GM19351 (cell line): ENCODE measurements around the gene GATA2.

ENCODE experiments used
- ATAC-seq: cut with Tn5 transposase; IDR thresholded peaks from one replicate; pipeline ENCODE4 v1.9.1; 2021; ENCODE audit warnings: mild to moderate bottlenecking, moderate library complexity; ENCODE audit not compliant: unreplicated experiment

GATA2 gene

DNA sequence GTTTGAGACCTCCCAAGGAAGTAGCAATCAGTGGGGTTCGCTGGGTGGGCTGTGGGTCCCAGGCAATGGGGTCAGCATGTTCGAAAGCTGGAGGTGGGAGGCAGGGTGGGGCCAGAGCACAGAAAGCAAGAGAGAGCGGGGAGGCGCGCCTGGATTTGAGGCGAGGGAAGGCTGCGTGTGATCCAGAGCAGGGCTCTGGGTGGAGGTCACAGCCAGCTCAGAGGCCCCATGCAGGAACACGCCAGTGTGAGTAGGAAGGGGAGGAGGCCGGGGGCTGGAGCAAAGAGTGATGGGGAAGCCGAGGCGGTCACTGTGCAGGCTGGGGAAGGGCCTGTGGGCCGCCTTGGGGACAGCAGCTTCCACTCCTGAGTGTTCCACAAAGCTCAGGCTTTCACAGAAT, 35.1 kb downstream of the GATA2 start:
- ATAC-seq = no peak

DNA sequence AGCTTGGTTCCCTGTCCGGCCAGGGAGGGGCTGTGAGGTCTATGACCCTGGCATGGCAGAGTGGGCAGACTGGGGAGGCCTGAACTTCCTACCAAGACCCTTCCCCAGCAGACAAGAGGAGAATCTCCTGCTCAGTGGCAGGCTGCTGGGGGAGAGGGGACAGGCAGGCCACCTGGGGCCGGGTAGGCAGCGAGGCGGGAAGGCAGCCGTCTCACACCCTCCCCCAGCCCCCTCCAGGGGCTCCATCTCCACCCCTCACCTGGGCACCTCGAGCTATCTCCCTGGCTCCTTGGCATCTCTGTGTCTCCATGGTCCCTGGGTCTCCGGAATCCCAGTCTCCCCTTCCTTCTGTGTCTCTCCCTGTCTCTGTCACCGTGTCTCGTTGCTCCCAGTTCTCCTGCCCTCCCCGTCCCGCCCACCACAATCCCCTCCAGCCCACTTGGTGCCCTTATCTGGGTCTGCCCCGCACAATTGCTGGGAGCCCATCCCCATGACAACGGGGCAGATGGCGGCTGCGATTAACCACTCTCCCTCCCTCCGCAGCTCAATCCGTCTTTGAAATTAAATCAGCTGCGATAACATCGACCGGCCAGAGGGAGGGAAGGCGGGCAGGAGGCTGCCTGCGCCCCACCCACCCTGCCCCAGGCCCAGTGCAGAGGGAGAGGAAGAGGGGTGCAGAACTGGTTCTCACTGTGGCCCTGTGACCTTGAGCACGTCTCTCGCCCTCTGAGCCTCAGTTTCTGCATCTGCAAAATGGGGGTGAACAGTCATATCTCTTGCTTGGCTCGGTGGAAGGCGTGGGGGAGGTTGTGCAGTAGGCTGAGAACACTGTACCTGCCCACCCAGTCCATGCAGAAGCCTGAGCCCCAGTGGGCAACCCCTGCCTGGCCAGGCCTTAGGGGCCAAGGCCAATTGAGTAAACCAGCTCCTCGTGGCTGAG, 36.0 kb downstream of the GATA2 start:
- no peak for ATAC-seq

DNA sequence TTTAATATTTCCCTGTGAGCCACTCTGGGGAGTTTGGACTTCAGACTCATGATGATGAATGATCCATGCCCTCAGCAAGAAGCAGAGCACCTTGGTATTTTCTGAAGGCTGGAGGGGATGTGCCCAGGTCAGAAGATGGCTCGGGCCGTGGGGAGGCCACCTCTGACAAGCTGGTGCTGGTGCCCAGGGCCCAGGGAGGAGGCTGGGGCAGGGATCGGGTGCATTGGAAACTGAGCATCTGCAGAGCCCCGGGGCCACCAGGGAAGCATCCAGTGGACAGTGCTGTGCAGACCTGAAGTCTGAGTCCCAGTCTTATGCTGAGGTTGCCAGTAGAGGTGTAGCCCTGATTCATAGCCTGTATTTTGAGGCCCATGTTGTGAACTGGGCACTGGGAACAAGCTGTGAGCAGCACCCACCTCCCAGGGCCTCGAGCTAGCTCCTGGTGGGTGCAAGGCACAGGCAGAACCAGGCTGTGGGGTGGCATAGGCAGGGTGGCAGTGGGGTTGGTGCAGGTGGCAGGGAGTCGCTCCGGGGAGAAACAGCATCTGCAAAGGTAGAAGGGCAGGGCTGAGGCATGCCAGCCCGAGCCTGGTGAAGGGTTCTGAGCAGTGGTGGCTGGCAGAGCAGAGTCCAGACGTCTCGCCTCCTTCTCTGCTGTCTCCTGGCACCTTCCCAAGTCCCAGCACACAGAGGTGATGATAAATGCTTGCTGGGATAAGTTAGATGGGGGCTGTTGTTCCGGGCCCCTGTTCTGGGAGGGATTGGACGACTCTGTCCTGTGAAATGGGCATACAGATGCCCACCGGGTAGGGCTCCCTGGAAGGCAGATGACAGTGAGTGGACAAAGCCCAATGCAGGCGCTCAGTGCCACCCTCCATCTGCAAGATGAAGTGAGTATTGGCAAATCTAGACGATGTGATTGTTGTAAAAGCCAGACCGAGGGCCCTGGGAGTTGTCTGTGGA, 36.9 kb downstream of the GATA2 start:
- no peak for ATAC-seq

DNA sequence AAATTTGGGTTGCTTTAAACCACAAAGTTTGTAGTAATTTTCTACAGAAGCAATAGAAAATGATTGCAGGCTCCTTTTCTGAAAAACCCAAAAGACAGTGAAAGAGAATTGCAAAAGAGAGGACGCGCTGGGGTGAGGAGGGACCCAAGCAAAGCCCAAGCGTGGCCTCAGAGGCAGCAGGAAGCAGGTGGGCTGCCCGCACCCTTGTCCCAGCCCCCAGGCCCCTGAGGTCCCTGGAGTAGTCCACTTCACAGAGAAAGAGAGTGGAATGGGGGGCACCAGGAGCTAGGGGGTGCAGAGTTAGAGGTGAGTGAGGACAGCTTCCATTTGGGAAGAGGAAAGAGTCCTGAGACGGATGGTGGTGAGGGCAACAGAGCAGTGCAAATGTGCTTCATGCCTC, 37.9 kb downstream of the GATA2 start:
- no peak for ATAC-seq

DNA sequence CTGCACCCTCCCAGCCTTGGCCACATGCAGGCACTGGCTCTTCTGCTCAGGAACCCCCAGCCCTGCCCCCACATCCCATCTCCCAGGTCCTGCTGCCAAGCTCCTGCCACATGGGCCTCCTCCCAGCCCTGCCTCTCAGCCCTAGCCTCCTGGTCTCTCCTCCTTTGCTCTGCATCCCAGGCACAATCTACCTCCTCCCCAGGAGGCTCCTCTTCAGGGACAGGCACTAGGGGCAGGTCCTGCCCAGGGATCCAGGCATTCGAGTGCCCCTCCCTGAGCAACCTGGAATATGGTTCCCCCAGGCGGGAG, 38.7 kb downstream of the GATA2 start:
- no peak for ATAC-seq

DNA sequence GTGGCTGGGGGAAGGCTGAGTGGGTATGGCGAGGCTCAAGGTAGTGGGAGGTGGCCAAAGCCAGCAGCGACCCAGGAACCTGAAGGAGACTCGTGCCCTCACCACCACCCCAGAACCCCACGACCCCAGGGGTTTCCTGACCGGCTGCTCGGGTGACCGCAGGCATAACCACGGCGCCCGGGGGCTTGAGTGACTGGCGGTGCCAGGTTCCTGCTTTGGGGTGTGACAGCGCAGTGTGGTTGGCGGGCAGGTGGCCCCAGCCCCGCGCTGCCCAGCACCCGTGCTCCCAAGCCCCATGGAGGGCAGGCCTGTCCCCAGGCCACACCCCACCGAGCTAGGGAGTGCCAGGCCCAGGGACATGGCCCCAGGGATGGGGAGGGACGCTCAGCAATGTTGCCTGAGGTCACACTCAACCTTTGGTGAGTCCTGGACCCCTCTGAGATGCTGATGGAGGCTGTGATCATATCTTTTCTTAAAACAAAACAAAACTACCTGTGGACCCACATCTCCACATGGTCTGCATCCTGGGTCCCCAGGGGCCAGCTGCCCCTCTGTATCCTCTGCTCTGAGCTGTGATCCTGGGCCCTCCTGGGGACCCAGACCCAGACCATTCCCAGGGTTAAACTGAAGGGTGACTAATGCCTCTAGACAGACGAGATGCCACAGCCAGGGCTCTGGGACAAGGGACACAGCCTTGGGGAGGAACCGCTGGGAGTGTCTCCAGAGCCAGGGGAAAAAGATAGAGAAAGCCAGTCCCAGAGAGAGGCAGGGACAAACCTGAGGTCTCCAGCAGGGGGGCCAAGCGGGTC, 39.3 kb downstream of the GATA2 start:
- no peak for ATAC-seq

DNA sequence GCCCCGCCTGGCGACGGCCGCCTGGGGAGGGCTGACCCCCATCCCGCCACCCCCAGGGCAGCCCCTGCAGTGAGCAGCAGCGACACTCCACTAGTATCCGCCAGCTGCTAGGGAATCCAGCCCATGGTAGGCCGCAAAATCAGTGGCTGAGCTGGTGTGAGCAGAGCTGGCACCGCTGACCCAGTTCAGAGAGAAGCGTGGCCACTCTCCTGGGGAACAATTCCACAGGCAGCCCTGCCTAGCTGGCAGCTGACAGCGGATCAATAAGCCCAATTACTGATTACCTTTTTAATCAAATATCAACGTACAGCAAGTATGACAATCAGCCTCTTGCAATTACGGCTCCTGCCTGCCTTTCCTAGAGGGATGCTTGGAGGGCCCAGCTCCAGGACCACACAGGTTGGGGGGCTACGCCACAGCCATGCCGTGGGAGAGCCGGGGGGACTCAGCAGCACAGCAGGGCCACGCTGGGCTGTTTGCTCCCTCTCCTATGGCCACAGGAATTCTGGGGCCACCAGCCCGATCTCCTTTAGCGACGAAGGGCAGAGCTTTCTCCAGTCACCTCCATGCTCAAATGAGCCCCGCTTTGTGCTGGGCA, 40.2 kb downstream of the GATA2 start:
- ATAC-seq = no peak

DNA sequence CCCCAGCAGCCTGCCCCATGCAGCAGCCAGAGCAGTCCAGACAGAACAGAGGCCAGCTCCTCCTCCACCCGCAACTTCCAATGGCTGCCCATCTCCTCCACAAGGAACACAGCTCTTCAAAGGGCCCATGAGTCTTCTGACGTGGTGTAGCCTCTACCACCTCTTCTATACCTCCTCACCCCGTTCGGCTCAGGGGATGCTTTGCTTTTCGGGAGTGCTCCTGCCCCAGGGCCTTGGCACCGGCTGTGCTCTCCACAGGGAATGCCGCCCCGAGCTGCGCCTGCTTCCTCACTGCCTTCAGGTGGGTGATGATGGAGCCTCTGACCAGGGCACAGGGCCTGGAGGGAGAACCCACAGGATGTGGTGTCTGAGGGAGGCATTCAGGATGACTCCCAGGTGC, 40.9 kb downstream of the GATA2 start:
- ATAC-seq = no peak

DNA sequence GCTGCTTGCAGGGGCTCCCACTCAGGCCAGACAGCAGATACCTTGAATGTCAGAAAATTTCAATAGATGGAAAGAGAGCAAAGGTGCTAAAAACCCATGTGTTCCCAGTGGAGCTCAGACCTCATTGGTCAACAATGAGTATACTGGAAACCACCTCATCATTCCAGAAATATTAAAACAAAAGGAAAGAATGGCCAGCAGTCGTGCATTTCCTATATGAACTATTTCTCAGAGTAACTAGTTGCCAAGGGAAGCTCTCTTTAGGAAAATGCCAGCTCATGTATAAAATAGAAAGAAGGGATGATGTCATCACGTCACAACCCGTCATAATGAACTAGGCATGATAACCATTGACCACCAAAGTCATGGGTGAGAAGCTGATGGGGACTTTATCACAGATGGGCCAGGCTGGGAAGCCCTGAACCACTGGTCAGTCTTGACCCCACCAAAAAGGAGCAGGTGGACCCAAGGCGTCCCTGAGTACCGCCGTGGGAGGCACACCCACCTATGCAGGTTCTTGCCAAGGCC, 43.8 kb downstream of the GATA2 start:
- ATAC-seq = no peak

DNA sequence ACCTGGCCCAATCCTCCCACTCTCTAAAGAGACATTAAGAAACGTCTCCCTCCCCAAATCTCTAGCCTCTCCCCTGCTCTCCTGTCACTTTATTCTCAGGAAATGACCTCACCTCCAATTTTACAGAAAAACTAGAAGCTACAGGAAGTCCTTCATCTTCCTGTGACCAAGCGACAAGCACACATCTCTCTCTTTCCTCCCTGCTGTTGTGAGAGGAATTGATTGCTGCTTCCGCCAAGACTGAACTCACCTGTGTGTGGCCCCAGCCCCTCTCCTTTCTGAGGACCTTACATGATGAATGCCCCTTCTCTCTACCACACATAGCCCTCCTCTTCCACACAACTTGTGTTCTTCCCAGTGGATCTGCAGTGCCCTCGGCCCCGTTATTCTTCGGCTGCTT, 44.5 kb downstream of the GATA2 start:
- ATAC-seq = no peak

DNA sequence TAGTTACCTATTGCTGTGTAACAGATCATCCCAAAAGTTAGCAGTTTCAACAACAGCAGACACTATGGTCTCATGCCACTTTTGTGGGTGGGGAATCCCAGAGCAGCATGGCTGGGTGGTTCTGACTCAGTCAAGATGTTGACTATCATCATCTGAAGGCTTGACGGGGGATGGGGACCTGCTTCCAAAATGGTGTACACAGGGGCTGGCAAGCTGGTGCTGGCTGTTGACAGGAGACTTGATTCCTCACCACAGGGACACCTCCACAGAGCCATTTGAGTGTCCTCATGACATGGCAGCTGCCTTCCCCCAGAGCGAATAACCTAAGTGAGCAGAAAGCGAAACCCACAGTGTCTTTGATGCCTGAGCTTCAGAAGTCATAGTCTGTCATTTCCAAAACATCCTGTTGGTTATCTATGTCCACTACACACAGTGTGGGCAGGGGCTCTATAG, 45.4 kb downstream of the GATA2 start:
- ATAC-seq = no peak

DNA sequence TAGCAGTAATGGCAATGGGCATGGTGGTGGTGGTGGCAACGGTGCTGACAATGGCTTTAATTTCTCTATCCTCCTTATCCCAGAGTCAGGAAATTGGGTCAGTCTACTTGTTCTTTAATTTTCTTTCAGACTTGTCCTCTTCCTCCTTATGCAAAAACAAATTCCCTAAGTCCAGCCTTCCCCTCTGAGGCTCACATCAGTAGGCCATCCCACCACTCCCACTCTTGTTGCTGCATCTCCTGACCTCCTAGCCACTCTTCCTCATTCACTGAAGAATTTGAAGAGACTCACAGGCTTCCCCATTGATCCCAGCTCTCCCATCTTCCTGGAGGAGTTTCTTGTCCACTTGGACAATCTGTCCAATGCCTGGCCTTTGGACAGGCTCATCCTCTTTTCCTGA, 46.2 kb downstream of the GATA2 start:
- ATAC-seq = no peak

DNA sequence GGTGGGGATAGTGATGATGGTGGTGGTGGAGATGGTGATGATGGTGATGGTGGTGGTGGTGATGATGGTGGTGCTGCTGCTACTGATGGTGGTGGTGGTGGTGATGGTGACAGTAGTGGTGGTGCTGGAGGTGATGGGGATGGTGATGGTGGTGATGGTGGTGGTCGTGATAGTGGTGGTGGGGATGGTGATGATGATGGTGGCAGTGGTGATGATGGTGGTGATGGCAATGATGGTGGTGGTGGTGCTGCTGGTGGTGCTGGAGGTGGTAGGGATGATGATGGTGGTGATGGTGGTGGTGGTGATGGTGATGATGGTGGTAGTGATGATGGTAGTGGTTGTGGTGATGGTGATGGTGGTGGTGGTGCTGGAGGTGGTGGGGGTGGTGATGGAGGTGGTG, 47.6 kb downstream of the GATA2 start:
- no peak for ATAC-seq

DNA sequence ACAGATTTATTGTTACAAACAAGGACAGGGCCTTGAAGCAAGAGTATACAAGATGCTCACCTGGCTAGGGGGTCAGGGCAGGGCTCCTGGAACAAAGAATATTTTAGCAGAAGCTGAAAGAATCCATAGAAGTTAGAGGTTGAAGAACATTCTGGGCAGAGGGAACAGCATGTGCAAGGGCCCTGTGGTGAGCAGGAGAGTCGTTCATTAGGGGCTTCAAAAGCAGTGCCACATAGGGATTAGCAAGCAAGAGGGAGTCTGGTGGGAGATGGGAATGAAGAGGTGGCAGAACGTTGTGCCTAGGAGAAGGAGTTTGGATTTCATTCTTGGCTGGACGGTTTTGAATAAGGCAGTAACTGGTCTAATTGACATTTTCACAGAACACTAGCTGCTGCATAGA, 49.2 kb downstream of the GATA2 start:
- no peak for ATAC-seq

DNA sequence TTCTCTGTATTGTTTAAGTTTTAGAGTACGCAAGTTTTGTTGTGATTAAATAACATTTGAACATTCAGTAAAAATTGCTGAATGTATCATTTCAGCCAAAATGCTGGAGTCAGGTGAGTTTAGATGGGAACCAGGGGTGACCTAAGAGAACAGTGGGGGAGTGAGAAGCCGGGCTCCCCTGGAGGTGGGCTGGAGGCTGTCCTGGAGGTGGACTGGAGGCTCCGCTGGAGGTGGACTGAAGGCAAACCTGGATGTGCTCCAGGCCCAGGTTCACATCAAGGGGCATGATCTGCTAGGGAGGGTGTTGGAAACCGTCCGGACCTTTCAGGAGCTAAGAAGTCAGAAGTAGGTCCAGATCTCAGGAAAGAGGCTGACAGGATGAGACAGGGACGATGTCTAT, 50.1 kb downstream of the GATA2 start:
- no peak for ATAC-seq

DNA sequence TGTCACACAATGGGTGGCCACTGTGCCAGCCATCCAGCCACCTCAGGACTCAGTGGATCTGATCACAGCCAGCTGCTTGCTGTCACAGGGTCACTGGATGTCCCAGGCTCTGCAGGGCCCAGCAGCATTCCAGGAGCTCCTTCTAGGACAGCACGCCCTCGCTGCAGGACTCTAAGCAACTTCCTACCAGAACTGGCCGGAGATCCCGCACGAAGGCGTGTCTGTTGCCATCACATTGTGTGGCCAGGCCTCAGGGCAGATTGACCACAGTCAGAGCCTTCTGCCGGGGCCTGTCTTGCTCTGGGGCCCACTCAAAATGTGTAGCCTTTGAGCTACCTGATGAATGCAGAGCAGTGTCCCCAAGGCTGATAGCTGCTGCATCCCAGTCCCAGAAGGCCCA, 50.9 kb downstream of the GATA2 start:
- ATAC-seq = no peak

DNA sequence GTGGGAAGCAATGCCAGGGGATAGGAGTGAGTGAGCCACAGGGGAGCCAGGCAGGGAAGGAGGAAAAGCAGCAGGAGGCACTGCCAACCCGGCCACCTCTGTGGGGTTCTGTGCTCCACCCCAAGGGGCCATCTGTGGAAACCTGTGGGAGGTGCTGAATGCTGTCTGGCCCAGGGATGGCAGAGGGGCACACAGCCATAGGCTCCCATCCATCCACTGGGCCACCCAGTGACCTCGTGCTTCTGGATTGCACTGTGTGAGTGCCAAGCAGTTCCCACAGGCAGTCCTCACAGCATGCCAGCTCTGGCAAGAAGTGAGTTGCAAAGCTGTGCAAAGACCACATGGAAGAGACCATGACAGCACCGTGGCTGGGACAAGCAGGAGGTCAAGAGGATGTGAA, 53.8 kb downstream of the GATA2 start:
- ATAC-seq = no peak

DNA sequence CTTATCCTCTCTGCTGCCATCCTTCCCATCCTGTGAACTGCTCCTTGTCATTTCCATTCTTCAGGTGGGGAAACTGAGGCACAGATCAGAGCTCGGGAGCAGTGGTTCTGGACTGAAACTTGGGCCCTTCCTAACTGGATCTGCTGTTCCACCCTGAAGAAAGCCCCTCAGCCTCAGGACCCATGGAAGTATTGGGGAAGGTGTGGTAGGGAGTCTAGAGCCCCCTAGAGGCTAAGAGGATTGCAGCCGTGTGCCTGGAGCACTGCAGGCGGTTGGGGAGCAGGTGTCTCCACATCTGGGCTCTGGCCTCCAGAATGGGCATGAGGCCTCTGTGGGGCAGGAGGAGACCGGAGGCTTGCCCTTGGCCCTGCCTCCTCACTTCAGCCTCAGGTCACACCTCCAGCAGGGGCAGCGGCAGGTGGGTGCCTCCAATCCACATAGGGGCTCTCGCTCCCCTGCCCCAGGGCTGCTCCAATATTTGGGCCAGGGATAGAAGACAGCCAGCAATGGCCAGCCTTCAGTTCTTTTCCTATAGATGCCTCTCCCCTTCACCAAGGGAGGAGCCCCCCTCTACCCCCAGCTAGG, 54.4 kb downstream of the GATA2 start:
- no peak for ATAC-seq

DNA sequence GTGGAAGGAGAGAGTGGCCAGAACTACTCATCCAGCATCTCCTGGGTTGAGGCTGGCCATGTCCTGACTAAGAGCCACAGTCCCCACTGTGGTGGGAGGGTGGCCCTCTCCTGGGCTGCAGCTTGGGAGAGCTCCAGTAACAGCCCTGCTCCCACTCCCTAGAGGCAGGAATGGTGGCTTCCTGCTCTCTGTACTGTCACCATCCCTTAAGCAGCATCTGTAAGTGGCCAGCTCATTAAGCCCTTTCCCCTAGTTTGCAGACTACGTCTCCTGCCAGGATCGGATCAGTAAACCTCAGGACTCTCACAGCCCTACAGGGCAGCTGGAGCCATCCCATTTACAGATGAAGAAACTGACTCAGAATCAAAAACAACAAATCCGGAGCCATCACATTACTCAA, 56.8 kb downstream of the GATA2 start:
- no peak for ATAC-seq

DNA sequence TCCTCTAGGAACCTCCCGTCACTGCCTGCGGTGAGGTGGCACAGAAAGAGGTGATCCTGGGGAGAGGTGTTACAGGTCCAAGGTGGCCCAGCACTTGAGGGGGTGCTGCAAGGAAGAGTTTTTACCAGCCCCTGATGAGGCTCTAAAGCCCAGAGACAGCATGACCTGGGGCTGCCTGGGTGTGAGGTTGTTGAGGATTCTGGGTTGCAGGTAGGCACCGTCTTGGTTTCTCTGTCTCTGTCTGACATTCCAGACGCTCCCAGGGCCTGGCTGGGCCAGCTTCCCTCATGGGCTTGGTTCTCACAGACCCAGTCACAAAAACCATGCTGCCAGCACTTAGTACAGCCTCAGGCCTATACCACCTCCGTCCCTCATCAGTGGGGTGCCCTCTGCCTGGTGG, 57.4 kb downstream of the GATA2 start:
- no peak for ATAC-seq
